T-helper 22 cell (primary cell): ENCODE measurements around the gene PDE9A.

Source experiments
- DNase-seq: peaks from one replicate; pipeline ENCODE4 v3.0.0-alpha.2; 2020; ENCODE audit warnings: low read depth

The PDE9A gene

GRCh38 chr21:42657676-42658319 is 4.4 kb downstream of the PDE9A start:
- no peak for DNase-seq

GRCh38 chr21:42658320-42659105 is 5.1 kb downstream of the PDE9A start:
- DNase-seq: no peak

- no peak for DNase-seq
Observed at GRCh38 chr21:42659416-42660117, 6.1 kb downstream of the PDE9A start.

- DNase-seq: no peak
Observed at GRCh38 chr21:42660118-42660470, 6.7 kb downstream of the PDE9A start.

GRCh38 chr21:42661688-42662429 is 8.4 kb downstream of the PDE9A start:
- DNase-seq: no peak

- DNase-seq: no peak
Observed at GRCh38 chr21:42662430-42663199, 9.2 kb downstream of the PDE9A start.

- no peak for DNase-seq
Observed at GRCh38 chr21:42663200-42663750, 9.9 kb downstream of the PDE9A start.

- DNase-seq: no peak
Observed at GRCh38 chr21:42663860-42664535, 10.6 kb downstream of the PDE9A start.

- no peak for DNase-seq
Observed at GRCh38 chr21:42664614-42665013, 11.2 kb downstream of the PDE9A start.

- no peak for DNase-seq
Observed at GRCh38 chr21:42665026-42665425, 11.6 kb downstream of the PDE9A start.

GRCh38 chr21:42665484-42665883 is 12.1 kb downstream of the PDE9A start:
- DNase-seq: no peak

GRCh38 chr21:42666023-42666747 is 12.8 kb downstream of the PDE9A start:
- DNase-seq: no peak

- no peak for DNase-seq
Observed at GRCh38 chr21:42666925-42667324, 13.5 kb downstream of the PDE9A start.

- DNase-seq: no peak
Observed at GRCh38 chr21:42668298-42668992, 15.0 kb downstream of the PDE9A start.

- no peak for DNase-seq
Observed at GRCh38 chr21:42669041-42669440, 15.6 kb downstream of the PDE9A start.

GRCh38 chr21:42670058-42670880 is 16.8 kb downstream of the PDE9A start:
- DNase-seq: no peak

GRCh38 chr21:42670884-42671283 is 17.5 kb downstream of the PDE9A start:
- no peak for DNase-seq

GRCh38 chr21:42671778-42672593 is 18.6 kb downstream of the PDE9A start:
- DNase-seq: no peak
